GM18520 (cell line): ENCODE measurements around the gene PSME4.
"Not testable (repeated sequence)": the region's sequence is repeated elsewhere in the genome, so short reads cannot be mapped to it uniquely, and the experiment has no call there.

Experiments used
- ATAC-seq: cut with Tn5 transposase; IDR thresholded peaks from one replicate; pipeline ENCODE4 v1.9.1; 2021; ENCODE audit not compliant: unreplicated experiment

Gene PSME4

DNA sequence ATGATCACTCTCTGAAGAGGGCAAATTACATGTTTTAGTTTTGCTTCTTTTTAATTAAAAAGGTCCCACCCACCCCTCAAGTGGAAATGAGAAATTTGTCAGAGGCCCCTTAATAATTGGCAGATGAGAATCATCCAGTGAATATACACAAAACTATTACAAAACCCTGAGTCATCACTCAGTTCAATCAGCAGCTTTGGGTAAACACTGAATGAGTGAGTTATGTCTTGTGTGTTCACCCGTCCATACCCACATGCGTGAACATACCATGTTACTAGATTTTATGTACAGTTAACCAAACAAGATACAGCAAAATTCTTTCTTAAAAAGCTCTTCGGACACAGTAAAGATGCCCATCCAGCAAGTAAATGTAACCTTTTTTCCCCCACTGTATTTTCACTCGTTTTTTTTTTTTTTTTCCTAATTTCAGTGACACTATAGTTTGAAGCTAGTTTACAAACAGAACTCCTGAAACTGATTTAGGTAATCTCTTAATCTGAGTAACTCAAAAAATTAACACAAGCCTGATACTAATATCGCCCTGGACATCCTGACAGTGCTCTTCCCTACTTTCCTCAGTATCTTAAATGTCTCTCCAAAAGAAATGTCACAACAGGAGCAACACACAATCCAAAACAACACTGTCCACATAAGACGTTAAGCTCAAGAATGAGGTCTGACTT, 1.4 kb downstream of the PSME4 start:
- peak; percentile 27 for ATAC-seq

DNA sequence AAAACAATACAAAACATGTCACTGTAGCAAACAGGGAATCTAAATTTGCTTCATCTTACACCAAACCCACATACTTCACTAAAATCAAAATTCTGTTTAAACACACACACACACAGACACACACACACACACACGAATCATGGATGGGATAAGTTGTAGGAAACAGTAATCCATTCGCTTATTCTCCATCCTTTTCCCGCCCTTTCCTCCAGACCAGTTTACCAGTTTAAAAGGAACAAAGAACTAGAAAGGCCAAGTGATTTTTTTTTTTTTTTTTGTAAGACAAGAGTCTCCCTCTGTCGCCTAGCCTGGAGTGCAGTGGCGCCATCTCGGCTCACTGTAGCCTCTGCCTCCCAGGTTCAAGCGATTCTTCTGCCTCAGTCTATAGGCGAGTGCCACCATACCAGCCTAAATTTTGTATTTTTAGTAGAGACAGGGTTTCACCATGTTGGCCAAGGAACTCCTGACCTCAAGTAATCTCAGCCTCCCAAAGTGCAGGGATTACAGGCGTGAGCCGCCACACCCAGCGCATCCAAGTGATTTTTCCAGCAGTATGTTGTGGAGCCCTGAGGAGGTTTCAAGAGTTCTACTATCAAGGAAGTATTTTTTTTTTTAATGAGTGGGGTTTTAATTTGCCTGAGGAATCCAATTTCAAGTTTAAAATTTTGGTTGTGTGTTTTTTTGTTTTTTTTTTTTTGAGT, 5.7 kb downstream of the PSME4 start:
- ATAC-seq, result no peak

DNA sequence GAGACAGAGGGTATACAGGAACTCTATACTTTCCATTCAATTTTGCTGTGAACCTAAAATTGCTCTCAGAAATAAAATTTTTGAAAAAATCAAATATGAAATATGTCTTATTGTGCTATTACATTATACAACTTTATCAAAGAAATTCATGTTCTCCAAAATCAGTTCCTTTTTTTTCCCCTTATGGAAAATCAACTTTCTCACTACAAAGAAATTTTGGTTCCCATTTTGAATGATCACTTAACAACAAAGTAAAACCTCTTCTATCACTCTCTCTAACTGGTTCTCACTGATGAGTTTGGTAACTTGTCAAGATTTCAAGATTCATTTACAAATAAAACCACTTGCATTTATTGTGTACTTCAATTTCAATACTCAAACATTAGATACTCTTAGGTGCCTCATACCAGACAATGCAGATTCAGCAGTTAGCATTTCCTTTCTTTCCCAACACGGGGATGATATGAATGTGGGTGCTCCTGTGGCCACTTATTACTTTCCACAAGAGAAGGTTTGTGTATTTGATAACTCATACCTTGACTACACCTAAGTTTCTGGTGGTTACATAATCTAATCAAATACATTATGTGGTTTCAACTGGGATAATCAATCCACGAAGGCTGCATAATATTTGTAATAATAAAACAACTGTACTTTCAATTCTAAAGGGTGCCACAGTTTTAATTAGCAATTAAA, 6.4 kb downstream of the PSME4 start:
- ATAC-seq, result no peak

DNA sequence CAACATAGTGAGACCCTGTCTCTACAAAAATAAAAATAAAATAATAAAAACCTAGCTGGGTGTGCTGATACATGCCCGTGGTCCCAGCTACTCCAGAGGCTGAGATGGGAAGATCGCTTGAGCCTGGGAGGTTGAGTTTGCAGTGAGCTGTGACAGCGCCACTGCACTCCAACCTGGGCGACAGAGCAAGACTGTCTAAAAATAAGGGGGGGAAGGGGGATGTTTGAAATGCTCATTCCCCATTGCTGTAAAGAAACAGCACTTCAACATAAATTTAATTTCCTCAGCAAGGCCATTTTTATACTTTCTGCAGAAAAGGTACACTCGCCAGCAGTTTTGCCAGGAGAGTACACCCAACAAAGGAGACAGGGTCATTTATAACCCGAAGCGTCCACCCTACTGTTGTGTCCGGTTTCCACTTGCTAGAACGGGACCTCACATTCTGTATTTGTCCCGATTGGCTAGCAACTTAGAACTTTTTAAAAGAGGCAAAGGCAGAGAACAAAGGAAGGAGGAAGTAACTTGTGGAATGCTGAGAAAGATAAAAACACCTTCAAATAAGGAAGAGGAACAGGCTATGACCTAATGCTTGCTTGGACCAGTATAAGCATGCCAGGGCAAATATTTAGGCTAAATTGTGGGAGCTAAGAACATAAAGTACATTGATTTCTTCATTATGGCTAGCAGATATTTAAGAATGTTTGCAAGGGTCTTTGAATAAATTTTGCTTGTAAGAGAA, 9.1 kb downstream of the PSME4 start:
- ATAC-seq, result not testable (repeated sequence)

DNA sequence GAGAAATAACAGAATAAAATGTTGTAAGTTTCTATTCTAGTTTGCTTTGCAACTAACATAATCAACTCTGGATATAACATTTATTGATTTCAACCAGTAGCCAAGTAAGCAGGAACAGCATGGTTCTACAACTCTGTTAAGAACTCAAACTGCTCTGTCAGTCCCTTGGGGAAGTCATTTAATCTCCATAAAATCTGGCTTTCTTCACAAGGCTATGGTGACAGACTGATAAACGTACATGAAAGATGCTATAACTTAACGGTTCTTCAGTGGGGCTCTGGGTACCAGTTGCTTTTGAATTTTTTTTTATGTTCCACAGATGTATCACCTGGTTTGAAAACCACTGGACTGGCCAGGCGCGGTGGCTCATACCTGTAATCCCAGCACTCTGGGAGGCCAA, 10.3 kb downstream of the PSME4 start:
- no peak for ATAC-seq

DNA sequence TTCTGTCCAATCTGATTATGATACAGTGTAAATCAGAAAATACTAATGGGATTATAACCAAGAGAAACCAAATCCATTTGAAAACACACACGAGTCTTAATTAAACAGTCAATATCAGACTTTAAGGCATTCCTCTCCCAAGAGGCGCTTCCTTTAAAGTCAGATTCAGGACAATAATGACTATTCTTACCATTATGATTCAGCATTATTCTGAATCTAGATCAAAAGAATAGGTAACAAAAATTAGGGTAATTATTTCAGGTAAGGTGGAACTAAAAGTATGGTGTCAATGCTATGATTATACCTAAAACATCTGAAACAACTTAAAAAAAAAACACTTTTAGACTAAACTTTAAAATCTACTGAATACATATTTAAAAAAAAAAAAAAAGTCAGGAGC, 12.3 kb downstream of the PSME4 start:
- ATAC-seq, result no peak

DNA sequence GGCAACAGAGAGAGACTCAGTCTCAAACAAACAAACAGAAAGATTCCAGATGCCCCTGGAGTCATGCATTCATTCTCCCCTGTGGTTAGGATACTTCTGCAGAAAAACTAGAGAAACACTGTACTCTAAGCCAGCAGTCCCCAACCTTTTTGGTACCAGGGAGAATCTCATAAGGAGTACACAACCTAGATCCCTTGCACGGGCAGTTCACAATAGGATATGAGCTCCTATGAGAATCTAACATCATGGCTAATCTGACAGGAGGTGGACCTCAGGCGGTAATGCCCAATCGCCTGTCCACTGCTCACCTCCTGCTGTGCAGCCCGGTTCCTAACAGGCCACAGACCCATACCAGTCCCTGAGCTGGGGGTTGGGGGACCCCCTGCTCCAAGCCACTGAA, 18.3 kb downstream of the PSME4 start:
- no peak for ATAC-seq

DNA sequence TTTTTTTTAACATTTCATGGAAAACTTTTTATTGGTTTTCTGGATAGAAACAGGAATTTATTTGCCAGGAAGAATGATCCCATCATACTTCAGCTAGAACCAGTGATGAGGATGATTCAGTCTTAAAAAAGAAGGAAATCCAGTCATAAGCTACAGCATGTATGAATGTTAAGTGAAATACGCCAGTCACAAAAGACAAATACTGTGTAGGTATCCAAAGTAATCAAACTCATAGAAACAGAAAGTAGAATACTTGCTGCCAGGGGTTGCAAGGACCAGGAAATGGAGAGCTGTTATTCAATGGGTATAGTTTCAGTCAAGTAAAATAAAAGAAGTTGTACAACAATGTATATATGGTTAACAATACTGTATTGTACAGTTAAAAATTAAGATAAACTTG, 21.3 kb downstream of the PSME4 start:
- no peak for ATAC-seq

DNA sequence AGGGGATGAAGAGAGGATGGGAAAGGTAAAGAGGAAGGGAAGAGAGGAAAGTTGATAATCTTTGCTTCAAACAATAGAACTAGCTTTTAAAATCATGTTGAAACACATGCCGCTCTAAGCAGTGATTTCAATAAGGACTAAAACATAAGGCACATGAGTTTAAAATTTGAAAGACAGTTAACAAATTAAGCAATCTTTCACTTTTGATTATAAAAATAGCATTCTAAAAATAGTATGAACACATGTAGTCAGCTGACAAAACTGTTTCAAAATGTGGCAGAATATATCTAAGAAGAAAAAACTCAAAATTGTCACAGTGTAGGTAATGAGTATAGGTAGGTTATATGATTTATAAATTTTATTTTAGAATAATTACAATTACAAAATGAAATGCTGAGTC, 25.3 kb downstream of the PSME4 start:
- no peak for ATAC-seq

DNA sequence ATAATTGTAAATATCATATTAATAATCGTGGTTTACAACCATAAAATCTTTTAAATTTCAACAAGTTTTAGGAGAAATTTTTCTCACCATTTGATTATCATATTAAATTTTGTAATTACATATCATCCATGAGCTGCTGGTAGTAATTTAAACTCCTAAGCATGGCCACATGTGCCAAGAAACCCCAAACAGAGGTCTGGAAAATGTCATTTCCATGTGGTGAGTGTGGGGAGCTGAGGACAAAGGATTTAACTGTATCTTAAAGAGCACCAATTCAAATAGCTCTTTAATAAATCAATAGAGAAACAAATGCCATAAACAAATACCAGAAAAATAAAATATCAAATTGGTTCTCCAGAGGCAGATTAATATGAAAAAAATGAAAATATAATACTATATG, 26.3 kb downstream of the PSME4 start:
- no peak for ATAC-seq

DNA sequence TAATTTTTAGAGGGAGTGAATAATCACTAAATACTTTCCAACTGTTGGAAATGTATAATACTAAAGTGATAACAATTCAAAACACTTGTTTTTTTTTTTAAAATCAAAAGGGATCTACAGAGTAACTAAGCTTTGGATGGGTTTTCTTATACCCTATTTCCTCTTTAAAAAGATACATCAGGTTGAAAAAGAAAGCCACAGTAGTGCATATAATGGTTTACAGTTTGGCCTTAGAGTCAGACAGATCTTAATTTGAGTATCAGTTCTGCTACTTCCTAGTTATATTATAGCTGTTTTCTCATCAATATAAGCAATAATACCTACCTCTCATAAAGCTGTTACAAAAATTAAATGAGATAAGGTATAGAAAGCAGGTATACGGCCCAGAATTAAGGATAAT, 28.5 kb downstream of the PSME4 start:
- no peak for ATAC-seq

DNA sequence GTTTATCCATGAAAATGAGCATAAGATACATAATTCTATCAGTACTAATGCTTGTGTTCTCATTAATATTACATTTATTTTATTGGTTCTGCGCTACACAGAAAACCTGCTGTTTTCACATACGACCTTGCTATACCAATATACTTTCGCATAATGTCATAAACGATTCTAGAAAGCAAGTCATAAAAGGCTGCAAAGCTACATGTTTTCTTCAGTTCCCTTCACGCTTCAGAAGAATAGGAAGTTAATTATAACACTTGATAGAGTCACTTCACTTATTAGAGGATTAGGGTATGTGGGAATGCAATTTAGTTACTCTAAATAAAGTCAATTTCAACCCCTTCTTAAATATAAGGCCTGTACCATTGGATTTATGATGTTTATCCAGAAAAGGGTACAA, 29.0 kb downstream of the PSME4 start:
- peak; percentile 34 for ATAC-seq

DNA sequence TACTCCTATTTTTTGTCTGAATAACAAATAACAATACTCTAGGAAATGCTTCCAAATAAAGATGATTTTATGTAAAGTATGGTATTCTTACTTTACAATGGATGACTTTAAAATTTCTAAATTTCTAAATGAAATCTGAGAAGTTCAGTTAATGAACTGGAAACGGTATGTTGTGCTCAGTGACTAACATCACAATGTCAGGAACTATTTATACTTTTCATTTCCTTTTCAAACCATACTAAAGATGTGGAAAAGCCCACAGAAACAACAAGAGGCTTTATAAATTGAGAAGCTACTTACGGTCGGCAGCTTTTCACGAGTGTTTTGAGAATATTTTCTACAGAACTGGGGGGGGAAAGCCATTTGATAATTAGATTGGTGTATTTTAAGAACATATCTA, 31.1 kb downstream of the PSME4 start:
- no peak for ATAC-seq

DNA sequence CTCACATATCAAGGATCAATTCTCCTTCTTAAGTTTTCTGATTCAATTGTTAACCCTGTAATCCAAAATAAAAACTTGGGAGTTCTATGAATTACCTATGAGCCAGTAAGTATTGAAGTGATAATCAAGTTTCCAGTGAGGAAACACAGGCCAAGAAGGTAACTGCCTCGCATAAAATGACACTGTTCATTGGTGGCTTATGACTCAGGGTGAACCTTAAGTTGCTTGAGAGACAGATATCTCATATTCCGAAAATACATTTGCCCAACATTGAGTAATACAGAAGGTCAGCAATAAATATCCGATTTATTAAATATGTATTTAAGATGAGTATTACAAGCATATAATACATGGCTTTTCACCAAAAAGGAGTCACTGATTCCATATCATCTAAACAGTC, 31.9 kb downstream of the PSME4 start:
- ATAC-seq, result no peak

DNA sequence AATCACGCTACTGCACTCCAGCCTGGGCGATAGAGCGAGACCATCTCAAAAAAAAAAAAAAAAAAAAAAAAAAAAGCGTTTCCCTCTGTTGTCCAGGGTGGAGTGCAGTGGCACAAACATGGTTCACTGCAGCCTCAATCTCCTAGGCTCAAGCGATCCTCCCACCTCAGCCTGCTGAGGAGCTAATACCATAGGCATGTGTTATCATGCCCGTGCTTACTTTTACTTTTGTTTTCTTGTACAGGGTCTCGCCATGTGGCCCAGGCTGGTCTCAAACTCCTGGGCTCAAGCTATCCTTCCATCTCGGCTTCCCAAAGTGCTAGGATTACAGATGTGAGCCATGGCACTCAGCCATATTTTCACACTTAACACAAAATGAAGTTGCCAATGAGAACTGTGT, 37.5 kb downstream of the PSME4 start:
- ATAC-seq, result no peak

DNA sequence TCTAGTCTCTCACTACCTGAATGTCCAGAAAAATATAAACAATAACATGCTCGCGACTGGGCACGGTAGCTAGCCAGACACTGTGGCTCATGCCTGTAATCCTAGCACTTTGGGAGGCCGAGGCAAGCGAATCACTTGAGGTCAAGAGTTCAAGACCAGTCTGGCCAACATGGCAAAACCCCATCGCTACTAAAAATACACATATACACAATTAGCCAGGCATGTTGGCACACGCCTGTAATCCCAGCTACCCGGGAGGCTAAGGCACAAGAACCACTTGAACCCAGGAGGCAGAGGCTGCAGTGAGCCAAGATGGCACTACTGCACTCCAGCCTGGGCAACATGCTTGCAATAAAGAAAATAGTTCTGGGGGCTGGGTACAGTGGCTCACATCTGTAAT, 44.5 kb downstream of the PSME4 start:
- ATAC-seq, result not testable (repeated sequence)

DNA sequence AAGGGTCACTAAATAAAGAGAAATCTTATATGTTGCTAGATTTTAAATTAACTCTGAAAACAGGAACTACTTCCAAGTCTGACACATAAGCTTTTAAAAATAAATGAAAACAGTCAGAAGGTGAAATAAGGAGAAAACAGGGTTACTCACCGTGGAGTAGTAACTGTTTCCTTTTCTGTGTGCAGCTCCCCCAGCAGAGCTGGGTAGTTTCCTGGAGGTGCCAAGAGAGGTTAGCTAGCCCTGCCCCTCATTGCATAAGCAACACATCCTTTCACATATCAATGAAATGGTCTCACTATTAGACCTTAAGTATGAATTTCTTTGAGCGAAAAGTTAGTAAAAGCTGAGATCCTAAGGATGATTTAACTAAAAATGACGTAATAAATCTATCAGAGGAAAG, 57.1 kb downstream of the PSME4 start:
- peak; percentile 70 for ATAC-seq

DNA sequence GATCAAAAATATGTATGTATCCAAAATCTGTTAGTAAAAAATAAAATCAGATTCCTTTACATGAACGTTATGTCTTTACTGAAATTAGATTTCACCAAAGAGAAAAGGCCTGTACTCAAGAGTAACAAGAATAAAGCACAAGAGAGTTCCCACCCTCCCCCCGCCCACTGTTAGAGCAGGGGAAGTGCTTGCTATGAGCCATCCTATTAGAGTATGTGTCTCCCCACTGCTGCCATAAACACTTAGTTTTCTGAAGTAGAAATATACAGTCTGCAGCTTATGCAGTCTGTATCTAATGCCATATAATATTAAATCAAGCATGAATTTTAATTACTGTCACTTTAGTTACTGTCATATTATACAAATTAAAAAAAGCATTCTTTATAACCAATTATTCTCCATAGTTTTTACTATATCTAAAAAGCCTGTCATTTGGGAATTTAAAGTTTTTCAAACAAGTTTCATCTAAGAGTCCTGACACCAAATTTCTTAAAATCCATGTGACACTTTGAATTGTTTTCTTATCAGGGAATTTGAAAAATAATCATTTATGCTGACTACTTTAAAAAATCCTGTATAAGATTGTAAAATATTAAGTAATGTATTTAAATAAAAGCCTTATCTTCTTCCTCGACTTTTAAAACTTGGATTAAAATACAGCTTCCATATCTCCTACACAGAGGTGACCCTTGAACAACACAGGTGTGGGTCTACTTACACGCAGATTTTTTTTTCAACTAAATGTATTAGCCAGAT, 59.2 kb downstream of the PSME4 start:
- no peak for ATAC-seq

DNA sequence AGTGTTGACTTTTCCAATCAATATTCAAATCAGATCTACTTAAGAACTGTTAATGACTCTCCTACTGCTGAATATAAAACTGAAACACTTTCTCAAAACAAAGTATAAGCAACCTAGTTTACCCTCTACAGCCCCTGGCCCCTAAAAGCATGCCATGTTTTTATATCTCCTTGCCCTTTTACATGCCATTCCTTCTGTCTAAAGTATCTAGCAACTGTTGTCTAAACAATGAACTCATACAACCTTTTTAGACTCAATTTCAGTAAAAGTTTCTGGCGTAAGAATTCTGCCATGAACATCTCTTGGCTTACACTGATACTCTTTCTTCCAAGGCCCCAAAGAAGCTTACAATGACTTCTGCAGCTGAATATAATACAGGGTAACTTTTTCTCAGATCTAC, 63.2 kb downstream of the PSME4 start:
- ATAC-seq, result no peak

DNA sequence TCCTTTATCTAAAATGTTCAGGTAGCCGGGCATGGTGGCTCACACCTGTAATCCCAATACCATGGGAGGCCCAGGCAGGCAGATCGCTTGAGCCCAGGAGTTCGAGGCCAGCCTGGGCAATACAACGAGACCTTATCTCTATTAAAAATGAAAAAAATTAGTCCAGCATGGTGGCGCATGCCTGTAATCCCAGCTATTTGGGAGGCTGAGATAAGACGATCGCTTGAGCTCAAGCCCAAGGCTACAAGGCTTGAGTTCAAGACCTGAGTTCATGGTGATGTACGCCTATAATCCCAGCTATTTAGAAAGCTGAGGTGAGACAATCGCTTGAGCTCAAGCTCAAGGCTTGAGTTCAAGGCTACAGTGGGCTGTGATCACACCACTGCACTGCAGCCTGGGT, 65.4 kb downstream of the PSME4 start:
- no peak for ATAC-seq

DNA sequence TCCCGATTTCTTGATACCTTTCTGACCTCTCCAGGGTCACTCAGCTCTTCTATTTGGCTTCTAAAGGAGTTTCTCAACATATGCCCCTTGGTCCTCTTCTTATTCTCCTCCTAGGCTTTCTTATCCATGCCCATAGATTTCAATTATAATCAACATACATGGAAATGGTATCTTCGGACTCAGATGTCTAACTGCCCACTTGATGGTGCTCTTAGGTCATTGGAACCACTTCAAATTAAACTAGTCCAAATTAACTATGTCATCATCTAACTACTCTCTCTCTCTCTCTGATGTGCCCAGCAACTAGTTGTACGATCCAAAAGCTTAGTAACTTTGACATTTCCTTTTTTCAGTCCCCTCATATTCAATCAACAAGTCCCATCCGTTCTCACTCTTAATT, 67.8 kb downstream of the PSME4 start:
- ATAC-seq, result no peak
